Measurements from ENCODE around the gene KIAA1671.
"Not testable (repeated sequence)": the region's sequence is repeated elsewhere in the genome, so short reads cannot be mapped to it uniquely, and the experiment has no call there.

Gene KIAA1671

GRCh38 chr22:25174888-25175411, 222.4 kb downstream of the KIAA1671 start:
- DNase-seq (ENCODE audit: low spot score): no peak

GRCh38 chr22:25176175-25176574, 223.7 kb downstream of the KIAA1671 start:
- DNase-seq (ENCODE audit: low spot score): no peak

GRCh38 chr22:25176799-25177198, 224.3 kb downstream of the KIAA1671 start:
- no peak for DNase-seq (ENCODE audit: low spot score)

GRCh38 chr22:25177226-25177625, 224.7 kb downstream of the KIAA1671 start:
- no peak for DNase-seq (ENCODE audit: low spot score)

- DNase-seq (ENCODE audit: low spot score): no peak
Measured at GRCh38 chr22:25177895-25178294, 225.4 kb downstream of the KIAA1671 start.

- DNase-seq (ENCODE audit: low spot score): not testable (repeated sequence)
Measured at GRCh38 chr22:25178348-25178747, 225.8 kb downstream of the KIAA1671 start.

- DNase-seq (ENCODE audit: low spot score): not testable (repeated sequence)
Measured at GRCh38 chr22:25178869-25179631, 226.5 kb downstream of the KIAA1671 start.

GRCh38 chr22:25182131-25183110, 229.9 kb downstream of the KIAA1671 start:
- no peak for DNase-seq (ENCODE audit: low spot score)

GRCh38 chr22:25183949-25184619, 231.6 kb downstream of the KIAA1671 start:
- no peak for DNase-seq (ENCODE audit: low spot score)

GRCh38 chr22:25186140-25186539, 233.6 kb downstream of the KIAA1671 start:
- DNase-seq (ENCODE audit: low spot score): no peak

GRCh38 chr22:25187469-25187868, 235.0 kb downstream of the KIAA1671 start:
- DNase-seq (ENCODE audit: low spot score): no peak

GRCh38 chr22:25192406-25192805, 239.9 kb downstream of the KIAA1671 start:
- no peak for DNase-seq (ENCODE audit: low spot score)

- no peak for DNase-seq (ENCODE audit: low spot score)
Measured at GRCh38 chr22:25193130-25193529, 240.6 kb downstream of the KIAA1671 start.

- DNase-seq (ENCODE audit: low spot score): no peak
Measured at GRCh38 chr22:25193548-25193947, 241.0 kb downstream of the KIAA1671 start.

GRCh38 chr22:25196326-25196725, 243.8 kb downstream of the KIAA1671 start:
- no peak for DNase-seq (ENCODE audit: low spot score)

GRCh38 chr22:25197340-25197739, 244.8 kb downstream of the KIAA1671 start:
- DNase-seq (ENCODE audit: low spot score): no peak

- DNase-seq (ENCODE audit: low spot score): no peak
Measured at GRCh38 chr22:25199731-25200520, 247.4 kb downstream of the KIAA1671 start, which contains the start of gene CRYBB3. Gene CRYBB3 (plus strand): TSS chr22:25199858. CDS start chr22:25201397, 1,539 bp downstream.

GRCh38 chr22:25200967-25201366, 248.5 kb downstream of the KIAA1671 start:
- no peak for DNase-seq (ENCODE audit: low spot score)

- DNase-seq (ENCODE audit: low spot score): no peak
Measured at GRCh38 chr22:25201557-25202273, 249.2 kb downstream of the KIAA1671 start.

- DNase-seq (ENCODE audit: low spot score): peak; percentile 88
Measured at GRCh38 chr22:25202290-25202921, 249.9 kb downstream of the KIAA1671 start.

Data from GM03348 (cell line).